GM12892 (cell line): ENCODE results near the gene ALOXE3.
A peak's percentile ranks its signal among the peaks of the same experiment; 100 is the strongest.

Experiments used
- DNase-seq: peaks from one replicate; pipeline ENCODE4 v3.0.0; 2011; ENCODE audit not compliant: insufficient read length
- FAIRE-seq: peaks from 2 replicates; lab custom pipeline; 2011; peaks lifted over from hg19 to GRCh38; lab: Jason Lieb, UNC
- POLR2A ChIP-seq: IDR thresholded peaks from 2 replicates; pipeline ENCODE4 v1.6.1; 2011; ENCODE audit warnings: low read depth, low read length, control low read depth
- POLR2AphosphoS5 ChIP-seq: IDR thresholded peaks from 2 replicates; pipeline ENCODE4 v1.6.1; 2011; ENCODE audit warnings: low read depth, low read length, control low read depth
- TAF1 ChIP-seq: IDR thresholded peaks from 2 replicates; pipeline ENCODE4 v1.6.1; 2011; ENCODE audit warnings: low read depth, mild to moderate bottlenecking, control low read depth, low read length, borderline replicate concordance

The ALOXE3 gene

GRCh38 chr17:8056232-8056975, 61.9 kb downstream of the ALOXE3 start:
- TF ChIP-seq POLR2AphosphoS5 = no peak
- TF ChIP-seq POLR2A = no peak
- no peak for TF ChIP-seq TAF1
- FAIRE-seq (peak; percentile 69), DNase-seq (no peak)

- no peak for DNase-seq
- TF ChIP-seq POLR2AphosphoS5 = no peak
- no peak for FAIRE-seq
Measured at GRCh38 chr17:8055851-8056231, 62.5 kb downstream of the ALOXE3 start.

GRCh38 chr17:8053600-8053999, 64.7 kb downstream of the ALOXE3 start:
- DNase-seq (no peak), FAIRE-seq (no peak)
- no peak for TF ChIP-seq POLR2A
- TF ChIP-seq POLR2AphosphoS5 = no peak
- no peak for TF ChIP-seq TAF1

GRCh38 chr17:8052256-8053252, 65.8 kb downstream of the ALOXE3 start:
- no peak for FAIRE-seq

GRCh38 chr17:8051831-8052230, 66.5 kb downstream of the ALOXE3 start:
- FAIRE-seq (no peak), DNase-seq (no peak)
- TF ChIP-seq TAF1 = no peak
- TF ChIP-seq POLR2A = no peak
- no peak for TF ChIP-seq POLR2AphosphoS5

More at GRCh38 chr17:8052256-8053252, 65.8 kb downstream of the ALOXE3 start:
- no peak for TF ChIP-seq POLR2AphosphoS5
- TF ChIP-seq POLR2A = no peak
- no peak for TF ChIP-seq TAF1
- DNase-seq = no peak

GRCh38 chr17:8048736-8049135, 69.6 kb downstream of the ALOXE3 start:
- DNase-seq = no peak
- no peak for TF ChIP-seq POLR2A
- no peak for TF ChIP-seq POLR2AphosphoS5
- no peak for TF ChIP-seq TAF1
- no peak for FAIRE-seq

- FAIRE-seq = no peak
- no peak for DNase-seq
- no peak for TF ChIP-seq TAF1
- TF ChIP-seq POLR2AphosphoS5 = no peak
- TF ChIP-seq POLR2A = no peak
Measured at GRCh38 chr17:8048236-8048635, 70.1 kb downstream of the ALOXE3 start.

GRCh38 chr17:8047769-8048110, 70.6 kb downstream of the ALOXE3 start:
- TF ChIP-seq POLR2A (no peak), POLR2AphosphoS5 (no peak), TAF1 (no peak)
- FAIRE-seq (no peak), DNase-seq (no peak)

GRCh38 chr17:8046929-8047768, 71.2 kb downstream of the ALOXE3 start:
- no peak for TF ChIP-seq TAF1
- no peak for TF ChIP-seq POLR2AphosphoS5
- TF ChIP-seq POLR2A = no peak
- FAIRE-seq (no peak), DNase-seq (no peak)

GRCh38 chr17:8046306-8046928, 71.9 kb downstream of the ALOXE3 start:
- TF ChIP-seq POLR2A = no peak
- TF ChIP-seq POLR2AphosphoS5 = no peak
- no peak for TF ChIP-seq TAF1

More at GRCh38 chr17:8046306-8046928, 71.9 kb downstream of the ALOXE3 start:
- DNase-seq (no peak), FAIRE-seq (no peak)
